Testis (tissue), 3 donors: ENCODE measurements around the gene C16orf89. TPM values are rescaled to one million over a fixed set of nuclear protein-coding genes. Genes with fewer than 3 reads are reported as not detected.
A peak's percentile ranks its signal among the peaks of the same experiment; 100 is the strongest.
"Not testable (repeated sequence)": the region's sequence is repeated elsewhere in the genome, so short reads cannot be mapped to it uniquely, and the experiment has no call there.

Experiments
- DNase-seq: peaks from one replicate; pipeline ENCODE4 v3.0.0-alpha.2; 2019
- H3K27ac ChIP-seq, 2 donors: fragments of 200-600 bp; sonication (generic); one replicate each; pipeline ENCODE4 v1.5.1; 2019
- H3K27me3 ChIP-seq: fragments of 200-600 bp; sonication (generic); one replicate; pipeline ENCODE4 v1.5.1; 2019
- H3K36me3 ChIP-seq: fragments of 200-600 bp; sonication (generic); one replicate; pipeline ENCODE4 v1.5.1; 2017; ENCODE audit warnings: low read depth; ENCODE audit errors: missing control alignments
- H3K4me1 ChIP-seq: fragments of 200-600 bp; sonication (generic); one replicate; pipeline ENCODE4 v1.5.1; 2019
- H3K4me3 ChIP-seq, 2 donors: fragments of 200-600 bp; sonication (generic); one replicate each; pipeline ENCODE4 v1.5.1; 2017 to 2019
- H3K9me3 ChIP-seq: fragments of 200-600 bp; sonication (generic); one replicate; pipeline ENCODE4 v1.5.1; 2017
- CTCF ChIP-seq, 3 experiments: fragments of 450-650 bp in 2 of 3; fragments of 200-600 bp in 1 of 3; sonication (generic) in 1 of 3; IDR thresholded peaks; one replicate each; pipeline ENCODE4 v1.5.1; 2016 to 2019; ENCODE audit warnings: antibody characterized with exemption in 3 of 3, mild to moderate bottlenecking in 2 of 3, moderate library complexity in 1 of 3
- POLR2A ChIP-seq: fragments of 450-650 bp; IDR thresholded peaks from one replicate; pipeline ENCODE4 v1.6.1; 2017; ENCODE audit warnings: antibody characterized with exemption, mild to moderate bottlenecking, moderate library complexity
- WGBS, 2 donors: methylation state at CpG; one replicate each; pipeline ENCODE4 v1.1.5; 2018; 5-methylcytosine and 5-hydroxymethylcytosine counted together
- intact Hi-C: fragments of 100-400 bp; cut with DNase I; formaldehyde crosslinking; loops from one replicate; pipeline ENCODE4 v1.15.1; 2023; ENCODE audit warnings: low total_unique reads
- polyA plus RNA-seq: library from polyadenylated mRNA; stranded (reverse); fragments of 350-450 nt; fragmentation: Illumina TruSeq; extraction: RNeasy Lipid Tissue Mini Kit (QIAGEN cat#74804); gene quantifications from one replicate; pipeline ENCODE4 v1.2.3, GENCODE V29; 2014; ENCODE audit warnings: low read depth, low replicate concordance; ENCODE audit not compliant: insufficient read depth
- total RNA-seq, 2 donors: library from RNA; depleted of rRNA; stranded (reverse); fragments of >200 nt; gene quantifications; one replicate each; pipeline ENCODE4 v1.2.3, GENCODE V29; 2016

C16orf89 gene
- total and polyA plus RNA-seq, 3 donors from 2014 or later: 1.2 to 10.8 (median 2.4) TPM

GRCh38 chr16:5075637-5076036 is 9.9 kb upstream of the C16orf89 start:
- Histone ChIP-seq H3K27me3 (no peaks in the 10 kb centered on the region), H3K9me3 (no peaks in the 10 kb centered on the region), H3K4me1 (peaks cover 11% of the 10 kb centered on the region), H3K4me3 (no peak overlapping the region), H3K27ac (no peak overlapping the region), H3K36me3 (no peaks in the 10 kb centered on the region)
- TF ChIP-seq POLR2A: no peak
- TF ChIP-seq CTCF (IDR thresholded peaks at IDR 0.05): no peak
- 82% methylated on average over 5 of the region's 5 CpGs for WGBS, 2 donors
- intact Hi-C loops: no loop called here
- DNase-seq: no peak

GRCh38 chr16:5073771-5074170 is 8.0 kb upstream of the C16orf89 start:
- H3K36me3 ChIP-seq, H3K27me3 ChIP-seq, H3K4me3 ChIP-seq, H3K9me3 ChIP-seq, intact Hi-C loops, H3K27ac ChIP-seq, DNase-seq: not testable (repeated sequence)
- WGBS, 2 donors: 96 to 97% methylated on average over 15 of the region's 15 CpGs
- peaks cover 11% of the 10 kb centered on the region for H3K4me1 ChIP-seq

DNA sequence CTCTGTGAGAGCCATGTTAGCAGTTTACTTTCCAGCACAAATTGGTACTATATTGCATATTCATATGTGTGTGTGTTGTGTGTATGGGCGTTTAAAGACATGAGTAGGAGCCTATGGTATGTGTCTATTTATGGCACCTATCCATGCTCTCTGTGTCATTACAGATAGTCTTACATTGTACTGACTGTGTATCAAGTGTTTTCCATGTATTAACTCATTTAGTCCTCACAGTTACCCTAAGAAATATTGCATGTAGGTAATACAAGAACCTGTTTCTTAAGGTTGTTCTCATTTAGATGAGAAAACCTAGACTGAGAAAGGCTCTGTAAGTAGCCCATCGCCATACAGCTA is 7.5 kb upstream of the C16orf89 start:
- Histone ChIP-seq H3K4me1 (peaks cover 11% of the 10 kb centered on the region), H3K36me3 (no peaks in the 10 kb centered on the region), H3K4me3 (no peak overlapping the region), H3K9me3 (no peaks in the 10 kb centered on the region), H3K27me3 (no peaks in the 10 kb centered on the region), H3K27ac (no peak overlapping the region)
- TF ChIP-seq CTCF (IDR thresholded peaks at IDR 0.05) (no peak), POLR2A (no peak)
- intact Hi-C loops: no loop called here
- no peak for DNase-seq
- WGBS, 2 donors: 79 to 87% methylated on average over 2 of the region's 2 CpGs

- intact Hi-C loops: no loop called here
- 38 to 47% methylated on average over 12 of the region's 12 CpGs for WGBS, 2 donors
- Histone ChIP-seq H3K36me3 (no peaks in the 10 kb centered on the region), H3K4me3 (peak overlapping the region; percentile 62 to 85), H3K27me3 (no peaks in the 10 kb centered on the region), H3K4me1 (peaks cover 11% of the 10 kb centered on the region), H3K27ac (peak overlapping the region; percentile 64 to 85), H3K9me3 (no peaks in the 10 kb centered on the region)
- TF ChIP-seq CTCF (IDR thresholded peaks at IDR 0.05) (no peak), POLR2A (no peak)
- DNase-seq: no peak
Measured at GRCh38 chr16:5072334-5073278, 6.8 kb upstream of the C16orf89 start.

DNA sequence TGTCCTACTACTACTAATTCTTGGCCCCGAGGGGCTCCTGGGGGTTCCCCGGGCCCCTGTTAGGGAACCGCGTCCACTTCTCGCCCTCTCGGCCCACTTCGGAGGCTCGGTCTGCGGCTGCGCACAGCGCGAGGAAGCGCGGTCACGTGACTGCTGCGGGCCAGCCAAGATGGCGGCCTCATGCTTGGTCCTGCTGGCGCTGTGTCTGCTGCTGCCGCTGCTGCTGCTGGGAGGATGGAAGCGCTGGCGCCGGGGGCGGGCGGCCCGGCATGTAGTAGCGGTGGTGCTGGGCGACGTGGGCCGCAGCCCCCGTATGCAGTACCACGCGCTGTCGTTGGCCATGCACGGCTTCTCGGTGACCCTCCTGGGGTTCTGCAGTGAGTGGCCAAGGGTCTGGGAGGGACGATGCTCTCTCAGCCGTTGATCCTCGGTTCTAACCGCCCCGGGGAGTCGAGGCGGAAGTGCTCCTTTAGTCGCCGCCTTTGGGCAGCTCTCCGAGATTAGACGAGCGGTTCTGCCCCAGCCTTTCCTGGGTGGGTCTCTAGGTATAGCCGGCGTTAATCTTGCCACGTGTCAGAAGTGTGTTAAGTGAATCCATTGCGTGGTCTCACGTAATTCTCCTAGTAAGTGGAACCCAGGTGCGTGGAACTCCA is 6.1 kb upstream of the C16orf89 start, which contains the start of gene ALG1:
Gene ALG1 (plus strand): TSS at position 163 of the 653 bp plus-strand sequence. CDS start 7 bp downstream, at position 170.
- peaks cover 11% of the 10 kb centered on the region for H3K4me1 ChIP-seq
- peak within 1 kb of the TSS; percentile 62 to 85 for H3K4me3 ChIP-seq
- H3K27ac ChIP-seq: peak within 1 kb of the TSS; percentile 64 to 85
- H3K9me3 ChIP-seq: no peaks in the 10 kb centered on the region
- intact Hi-C loops: no loop called here
- DNase-seq: peak; percentile 92
- H3K36me3 ChIP-seq: no peaks in the 10 kb centered on the region
- no peaks in the 10 kb centered on the region for H3K27me3 ChIP-seq
- TF ChIP-seq CTCF (IDR thresholded peaks at IDR 0.05): no peak
- TF ChIP-seq POLR2A: peak; percentile 15
- WGBS, 2 donors: 0% methylated on average over 16 to 45 of the region's 53 CpGs
